Stimulated activated CD4-positive, alpha-beta T cell treated with anti-CD3 and anti-CD28 coated beads, Interleukin-12 subunit alpha, Interleukin-12 subunit beta, amount 100 ng/mL, for 4 hours (primary cell): Measurements from ENCODE around the gene UVRAG.

Experiments used
- DNase-seq: peaks from one replicate; pipeline ENCODE4 v3.0.0-alpha.2; 2020

UVRAG gene

GRCh38 chr11:75884321-75884720, 69.3 kb downstream of the UVRAG start:
- DNase-seq, result no peak

DNA sequence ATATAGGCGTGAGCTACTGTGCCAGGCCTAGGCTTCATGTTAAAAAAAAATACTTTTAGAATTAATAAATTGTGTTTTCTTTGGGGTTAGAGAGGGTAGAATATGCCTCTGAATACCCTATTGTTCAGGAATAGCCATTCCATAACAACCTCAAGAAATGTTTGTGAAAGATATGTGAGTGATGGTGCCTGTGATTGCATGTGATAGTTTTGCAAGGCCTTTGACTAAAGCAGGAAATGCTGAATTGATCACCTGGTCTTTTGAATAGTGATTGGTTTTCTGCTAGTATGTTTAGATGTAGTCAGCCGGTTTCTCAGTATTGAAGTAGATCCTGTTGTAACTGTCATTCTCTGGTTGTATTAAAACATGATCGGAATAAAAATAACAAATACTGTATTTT, 73.4 kb downstream of the UVRAG start:
- DNase-seq, result no peak

GRCh38 chr11:75891947-75892739, 77.1 kb downstream of the UVRAG start:
- no peak for DNase-seq

- DNase-seq, result no peak
Observed at GRCh38 chr11:75893251-75893650, 78.2 kb downstream of the UVRAG start.

DNA sequence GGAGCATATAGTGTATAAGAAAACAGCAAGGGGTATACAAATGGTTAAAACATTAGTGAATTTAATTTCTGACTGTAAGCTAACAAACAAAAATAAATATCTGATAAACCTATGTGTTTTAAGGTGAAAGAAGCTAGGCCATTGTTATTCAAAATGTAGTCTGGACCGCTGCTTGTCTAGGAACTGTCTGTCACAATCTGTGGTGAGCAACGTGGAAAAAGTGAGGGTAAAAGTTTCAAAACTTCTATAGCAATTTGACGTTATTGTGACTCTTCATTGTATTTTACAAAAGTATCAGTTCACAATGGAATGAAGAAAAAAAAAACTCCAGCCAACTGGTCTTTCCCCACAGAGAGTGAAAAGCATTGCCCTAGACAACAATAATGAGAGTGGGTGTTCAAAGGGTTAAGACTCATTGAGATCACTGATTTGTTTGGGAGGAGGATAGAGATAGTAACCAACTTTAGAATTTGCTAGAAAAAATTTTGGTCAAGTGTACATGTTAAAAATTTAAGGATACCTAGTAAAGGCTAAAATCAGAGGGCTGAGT, 79.1 kb downstream of the UVRAG start:
- DNase-seq, result no peak

DNA sequence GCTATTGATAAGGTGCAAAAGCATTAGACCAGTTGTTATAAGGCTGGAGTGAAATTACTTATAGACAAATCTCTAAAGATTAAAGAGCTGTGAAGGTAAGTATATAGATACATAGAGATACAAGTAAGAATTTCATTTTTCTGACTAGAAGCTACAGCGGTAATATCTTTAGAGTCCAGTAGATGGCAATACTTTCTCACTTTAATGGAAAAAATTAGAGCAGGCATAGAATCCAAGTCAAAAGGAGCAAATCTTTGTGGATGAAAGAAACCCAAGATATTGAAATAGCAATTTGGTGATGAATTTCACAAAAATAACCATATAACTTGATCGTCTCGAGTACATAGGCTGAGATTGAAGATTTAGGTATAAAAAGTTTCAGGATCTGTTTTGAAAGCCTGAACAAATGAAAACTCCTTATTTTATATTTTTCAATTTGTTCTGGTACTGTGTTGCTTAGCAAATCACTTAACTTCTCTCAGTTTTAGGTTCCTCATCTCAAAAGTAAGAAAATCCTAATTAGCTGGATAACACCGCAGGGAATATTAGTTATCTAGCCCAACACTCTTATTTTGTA, 81.9 kb downstream of the UVRAG start:
- DNase-seq, result no peak

DNA sequence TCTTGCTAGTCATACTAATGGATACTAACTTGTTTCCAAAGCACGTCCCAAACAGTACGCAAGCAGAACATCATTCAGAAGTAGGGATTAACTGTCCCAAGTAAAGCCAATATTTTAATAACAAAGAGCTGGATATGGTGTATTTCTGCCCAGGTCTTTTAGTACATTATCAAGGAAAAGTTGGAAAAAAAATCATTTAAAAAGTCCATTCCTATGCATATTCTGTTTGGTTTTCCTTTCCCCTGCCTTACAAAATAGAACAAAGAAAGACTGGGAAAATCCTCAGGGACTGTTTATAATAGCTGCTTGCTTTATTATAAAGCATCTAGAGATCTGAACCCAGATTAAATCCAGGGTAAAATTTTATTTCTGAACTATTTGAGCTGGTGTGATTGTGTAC, 83.9 kb downstream of the UVRAG start:
- no peak for DNase-seq

- DNase-seq, result no peak
Observed at GRCh38 chr11:75899806-75900205, 84.8 kb downstream of the UVRAG start.

GRCh38 chr11:75900848-75901247, 85.8 kb downstream of the UVRAG start:
- no peak for DNase-seq

GRCh38 chr11:75902631-75903030, 87.6 kb downstream of the UVRAG start:
- DNase-seq, result no peak

DNA sequence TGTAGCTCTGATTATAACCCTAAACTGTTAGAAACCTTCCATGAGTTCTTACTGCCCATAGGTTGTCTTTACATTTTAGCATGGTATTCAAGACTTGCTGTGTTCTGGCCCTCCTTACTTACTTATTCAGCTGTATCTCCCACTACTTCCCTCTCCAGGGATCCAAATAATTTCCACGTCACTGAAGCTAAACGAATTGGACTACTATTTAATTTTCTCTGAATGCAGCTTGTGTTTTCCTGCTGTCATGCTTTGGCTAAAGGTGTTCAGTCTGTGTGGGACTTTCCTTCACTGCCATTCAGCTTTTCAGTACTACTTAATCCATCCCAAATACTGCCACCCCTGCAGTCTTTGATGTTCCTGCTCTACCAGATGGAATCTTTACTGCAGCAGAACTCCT, 88.3 kb downstream of the UVRAG start:
- DNase-seq, result no peak

DNA sequence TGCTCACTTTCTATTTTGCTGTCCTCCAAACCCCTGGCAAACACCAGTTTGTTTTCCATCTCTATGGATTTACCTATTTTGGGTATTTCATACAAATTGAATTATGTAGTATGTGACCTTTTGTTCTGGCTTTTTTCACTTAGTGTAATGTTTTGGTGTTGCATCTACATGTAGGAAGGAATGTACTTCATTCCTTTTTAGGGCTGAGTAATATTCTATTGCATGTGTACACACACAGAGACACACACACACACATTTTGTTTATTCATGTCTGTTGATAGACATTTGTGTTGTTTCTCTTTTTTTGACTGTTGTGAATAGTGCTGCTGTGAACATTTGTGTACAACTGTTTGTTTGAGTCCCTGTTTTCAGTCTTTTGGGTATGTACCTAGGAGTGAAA, 90.4 kb downstream of the UVRAG start:
- DNase-seq, result no peak

- DNase-seq, result no peak
Observed at GRCh38 chr11:75907906-75908527, 93.0 kb downstream of the UVRAG start.

- no peak for DNase-seq
Observed at GRCh38 chr11:75910426-75911145, 95.6 kb downstream of the UVRAG start.

DNA sequence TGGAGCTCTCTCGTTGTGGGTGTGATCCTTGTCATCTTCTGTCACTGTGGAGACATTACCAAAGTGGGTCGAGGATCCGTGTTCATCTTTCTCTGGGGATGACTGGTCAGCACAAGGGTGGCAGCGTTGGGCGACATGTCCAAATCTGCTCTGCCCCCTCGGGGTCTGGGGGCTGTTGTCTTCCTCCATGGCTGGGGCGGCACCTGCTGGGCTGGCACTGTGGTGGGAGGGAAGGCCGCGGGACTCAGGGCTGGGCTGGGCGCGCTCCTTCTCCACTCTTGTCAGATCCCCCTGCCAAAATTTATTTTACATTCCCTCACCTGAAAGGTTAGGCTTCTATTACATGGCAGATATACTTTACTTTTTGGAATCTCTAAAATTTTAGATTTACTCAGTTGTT, 96.4 kb downstream of the UVRAG start:
- no peak for DNase-seq

DNA sequence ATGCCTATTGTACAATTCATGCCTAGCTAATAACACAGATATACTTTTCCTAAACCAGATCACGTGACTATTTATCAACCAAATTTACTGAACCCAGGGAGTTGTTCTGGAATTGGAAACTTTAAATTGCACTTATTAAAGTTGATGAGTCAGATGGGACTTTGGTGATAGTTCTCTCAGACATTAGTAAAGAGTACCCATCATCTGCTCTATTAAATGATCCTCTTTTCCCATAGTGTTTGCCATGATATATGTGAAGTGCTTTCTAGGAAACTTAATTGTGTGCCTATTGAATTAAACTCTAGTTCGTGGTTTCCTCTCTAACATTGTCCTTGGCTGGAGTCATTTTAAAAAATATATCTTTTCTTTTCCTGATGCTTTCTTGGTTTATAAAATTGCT, 99.0 kb downstream of the UVRAG start:
- DNase-seq, result no peak

GRCh38 chr11:75916882-75917281, 101.9 kb downstream of the UVRAG start:
- DNase-seq, result no peak

- no peak for DNase-seq
Observed at GRCh38 chr11:75918331-75918730, 103.3 kb downstream of the UVRAG start.

GRCh38 chr11:75919525-75919924, 104.5 kb downstream of the UVRAG start:
- DNase-seq, result no peak

GRCh38 chr11:75920848-75921247, 105.8 kb downstream of the UVRAG start:
- DNase-seq, result no peak

DNA sequence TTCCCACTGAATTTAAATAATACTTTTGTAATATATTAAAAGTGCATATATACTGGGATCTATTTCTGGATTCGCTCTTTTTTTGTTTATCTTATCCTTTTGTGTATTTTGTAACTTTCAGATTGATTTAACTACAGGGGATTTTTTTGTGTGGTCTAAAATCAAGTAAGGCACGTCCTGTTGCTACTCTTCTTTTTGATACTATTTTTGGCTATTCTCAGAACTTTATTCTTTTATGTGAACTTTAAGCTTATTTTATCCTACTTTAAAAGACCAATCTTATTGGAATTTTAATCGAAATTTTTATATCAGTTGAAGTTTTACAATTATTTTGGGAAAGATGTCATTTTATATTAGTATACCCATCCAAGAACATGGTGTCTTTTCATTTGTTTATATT, 106.8 kb downstream of the UVRAG start:
- no peak for DNase-seq

GRCh38 chr11:75924966-75925784, 110.2 kb downstream of the UVRAG start:
- no peak for DNase-seq

GRCh38 chr11:75925785-75926164, 110.8 kb downstream of the UVRAG start:
- DNase-seq, result no peak
